HepG2 (cell line): ENCODE measurements around the gene NEURL4. TPM values are rescaled to one million over a fixed set of nuclear protein-coding genes. Genes with fewer than 3 reads are reported as not detected.
A peak's percentile ranks its signal among the peaks of the same experiment; 100 is the strongest.

Experiments used
- ATF5 ChIP-seq: sonication (generic); formaldehyde crosslinking; IDR thresholded peaks from 2 replicates; pipeline ENCODE4 v1.4.0; 2020; ENCODE audit warnings: mild to moderate bottlenecking, low read depth, missing genetic modification reagents
- CHCHD3 ChIP-seq: sonication (generic); formaldehyde crosslinking; IDR thresholded peaks from 2 replicates; pipeline ENCODE4 v1.8.0; 2022; ENCODE audit warnings: mild to moderate bottlenecking, missing genetic modification reagents, moderate library complexity
- EZH2 ChIP-seq: conservative IDR thresholded peaks from 2 replicates; pipeline ENCODE4 v1.6.1; 2012; ENCODE audit warnings: mild to moderate bottlenecking, low read depth, low read length, moderate library complexity
- GATAD1 ChIP-seq: IDR thresholded peaks from 2 replicates; pipeline ENCODE4 v1.6.1; 2016; ENCODE audit warnings: missing genetic modification reagents, missing compliant biosample characterization
- HNRNPUL1 ChIP-seq: fragments of 200-400 bp; formaldehyde crosslinking; IDR thresholded peaks from 2 replicates; pipeline ENCODE4 v1.6.1; 2017; ENCODE audit warnings: low read depth, mild to moderate bottlenecking, low read length, moderate library complexity
- MLLT10 ChIP-seq: sonication (generic); formaldehyde crosslinking; IDR thresholded peaks from 2 replicates; pipeline ENCODE4 v1.4.0; 2020; ENCODE audit warnings: missing genetic modification reagents
- RERE ChIP-seq: IDR thresholded peaks from 2 replicates; pipeline ENCODE4 v1.6.1; 2016; ENCODE audit warnings: low read depth, missing genetic modification reagents, missing compliant biosample characterization
- SP5 ChIP-seq: IDR thresholded peaks from 2 replicates; pipeline ENCODE4 v1.6.1; 2016; ENCODE audit warnings: low read depth, borderline replicate concordance
- U2AF2 ChIP-seq: fragments of 200-400 bp; formaldehyde crosslinking; IDR thresholded peaks from 2 replicates; pipeline ENCODE4 v1.6.1; 2017; ENCODE audit warnings: low read depth, mild to moderate bottlenecking, low read length
- YY1 ChIP-seq: IDR thresholded peaks from 2 replicates; pipeline ENCODE4 v1.6.1; 2011; ENCODE audit warnings: low read length, low read depth, moderate library complexity, mild to moderate bottlenecking; ENCODE audit not compliant: insufficient read depth, insufficient replicate concordance
- ZIK1 ChIP-seq: sonication (generic); formaldehyde crosslinking; IDR thresholded peaks from 2 replicates; pipeline ENCODE4 v1.5.0; 2020; ENCODE audit warnings: mild to moderate bottlenecking, low read depth, missing genetic modification reagents, borderline replicate concordance
- ZNF652 ChIP-seq: IDR thresholded peaks from 2 replicates; pipeline ENCODE4 v1.6.1; 2016; ENCODE audit warnings: low read depth, borderline replicate concordance
- ZNF75D ChIP-seq: sonication (generic); formaldehyde crosslinking; IDR thresholded peaks from 2 replicates; pipeline ENCODE4 v1.8.1; 2023; ENCODE audit warnings: missing genetic modification reagents, mild to moderate bottlenecking, borderline replicate concordance
- ZNF770 ChIP-seq: sonication (generic); formaldehyde crosslinking; IDR thresholded peaks from 2 replicates; pipeline ENCODE4 v1.5.0; 2020; ENCODE audit warnings: mild to moderate bottlenecking, missing genetic modification reagents
- polyA plus RNA-seq, 8 experiments: library from polyadenylated mRNA; depleted of rRNA in 3 of 8; stranded (reverse) in 7 of 8; unstranded in 1 of 8; fragments of >200 nt; fragmentation: Illumina TruSeq in 4 of 8; extraction: Trizol in 4 of 8; gene quantifications; 2 replicates each; pipeline versions ENCODE4 v1.2.1 to v1.2.3, GENCODE V29; 2011 to 2016; ENCODE audit warnings: low read depth in 4 of 8, missing spikeins in 1 of 8, mixed read lengths in 1 of 8; ENCODE audit not compliant: insufficient read depth in 1 of 8
- total RNA-seq, 5 experiments: library from RNA; depleted of rRNA; stranded (reverse); fragments of >200 nt; fragmentation: Illumina TruSeq; extraction: Trizol; gene quantifications; 2 replicates each; pipeline ENCODE4 v1.2.3, GENCODE V29; 2016; ENCODE audit warnings: low read depth in 1 of 5
- TF ChIP-seq, protein P1 (sequence below): sonication (generic); formaldehyde crosslinking; conservative IDR thresholded peaks from 2 replicates; pipeline ENCODE4 v1.4.0; 2020; ENCODE audit warnings: mild to moderate bottlenecking, missing genetic modification reagents, moderate library complexity

NEURL4 gene
- total and polyA plus RNA-seq, 2 of the 13 experiments (the other 11 are each of a cell fraction or from before 2014, with no cell fraction given): 14.8 to 15.7 TPM

- TF ChIP-seq ZNF770 (CRISPR knock-in tag) (peak; percentile 82), ZIK1 (CRISPR knock-in tag) (peak; percentile 64; the same call in 1 of the 2 replicates), YY1 (peak; percentile 7), SP5 (peak; percentile 83; the same call in 1 of the 2 replicates), ZNF652 (no peak), GATAD1 (CRISPR knock-in tag) (no peak; the same call in 1 of the 2 replicates), HNRNPUL1 (no peak), U2AF2 (no peak), EZH2 (no peak), ZNF75D (CRISPR knock-in tag) (no peak), MLLT10 (CRISPR knock-in tag) (no peak), ATF5 (CRISPR knock-in tag) (no peak), RERE (CRISPR knock-in tag) (no peak), CHCHD3 (no peak)
- TF ChIP-seq, protein P1, sequence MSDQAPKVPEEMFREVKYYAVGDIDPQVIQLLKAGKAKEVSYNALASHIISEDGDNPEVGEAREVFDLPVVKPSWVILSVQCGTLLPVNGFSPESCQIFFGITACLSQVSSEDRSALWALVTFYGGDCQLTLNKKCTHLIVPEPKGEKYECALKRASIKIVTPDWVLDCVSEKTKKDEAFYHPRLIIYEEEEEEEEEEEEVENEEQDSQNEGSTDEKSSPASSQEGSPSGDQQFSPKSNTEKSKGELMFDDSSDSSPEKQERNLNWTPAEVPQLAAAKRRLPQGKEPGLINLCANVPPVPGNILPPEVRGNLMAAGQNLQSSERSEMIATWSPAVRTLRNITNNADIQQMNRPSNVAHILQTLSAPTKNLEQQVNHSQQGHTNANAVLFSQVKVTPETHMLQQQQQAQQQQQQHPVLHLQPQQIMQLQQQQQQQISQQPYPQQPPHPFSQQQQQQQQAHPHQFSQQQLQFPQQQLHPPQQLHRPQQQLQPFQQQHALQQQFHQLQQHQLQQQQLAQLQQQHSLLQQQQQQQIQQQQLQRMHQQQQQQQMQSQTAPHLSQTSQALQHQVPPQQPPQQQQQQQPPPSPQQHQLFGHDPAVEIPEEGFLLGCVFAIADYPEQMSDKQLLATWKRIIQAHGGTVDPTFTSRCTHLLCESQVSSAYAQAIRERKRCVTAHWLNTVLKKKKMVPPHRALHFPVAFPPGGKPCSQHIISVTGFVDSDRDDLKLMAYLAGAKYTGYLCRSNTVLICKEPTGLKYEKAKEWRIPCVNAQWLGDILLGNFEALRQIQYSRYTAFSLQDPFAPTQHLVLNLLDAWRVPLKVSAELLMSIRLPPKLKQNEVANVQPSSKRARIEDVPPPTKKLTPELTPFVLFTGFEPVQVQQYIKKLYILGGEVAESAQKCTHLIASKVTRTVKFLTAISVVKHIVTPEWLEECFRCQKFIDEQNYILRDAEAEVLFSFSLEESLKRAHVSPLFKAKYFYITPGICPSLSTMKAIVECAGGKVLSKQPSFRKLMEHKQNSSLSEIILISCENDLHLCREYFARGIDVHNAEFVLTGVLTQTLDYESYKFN (CRISPR knock-in tag): peak; percentile 62
These were observed 22.7 kb upstream of the NEURL4 start, which contains the start of gene KCTD11 (continued) for GRCh38 chr17:7351665-7352502.
